Gastroesophageal sphincter (tissue), 4 donors: Measurements from ENCODE around the gene HERC4. TPM values are rescaled to one million over a fixed set of nuclear protein-coding genes. Genes with fewer than 3 reads are reported as not detected.

Experiments used
- ATAC-seq: fragments of 150-250 bp; one replicate; pipeline ENCODE4 v1.9.1; 2016; ENCODE audit warnings: mild to moderate bottlenecking, moderate library complexity
- H3K27ac ChIP-seq, 4 donors: fragments of 200-600 bp; sonication (generic) in 3 of 4; 1 replicate in 3 of 4; 2 replicates in 1 of 4; pipeline ENCODE4 v1.5.1; 2016 to 2019
- H3K27me3 ChIP-seq: fragments of 200-600 bp; sonication (generic); one replicate; pipeline ENCODE4 v1.5.1; 2019
- H3K36me3 ChIP-seq, 2 donors: fragments of 200-600 bp; sonication (generic); one replicate each; pipeline ENCODE4 v1.5.1; 2019; ENCODE audit warnings: control low read depth in 1 of 2
- H3K4me1 ChIP-seq, 3 donors: fragments of 200-600 bp; sonication (generic); 1 replicate in 2 of 3; 2 replicates in 1 of 3; pipeline ENCODE4 v1.5.1; 2016 to 2019; ENCODE audit warnings: control low read depth in 2 of 3
- H3K4me3 ChIP-seq, 2 donors: fragments of 200-600 bp; sonication (generic); one replicate each; pipeline ENCODE4 v1.5.1; 2019; ENCODE audit warnings: mild to moderate bottlenecking in 1 of 2, moderate library complexity in 1 of 2
- H3K9me3 ChIP-seq, 3 donors: fragments of 200-600 bp; sonication (generic); one replicate each; pipeline ENCODE4 v1.5.1; 2017 to 2019; ENCODE audit warnings: control low read depth in 2 of 3
- CTCF ChIP-seq, 4 experiments: fragments of 200-600 bp in 2 of 4; fragments of 450-650 bp in 2 of 4; sonication (generic) in 1 of 4; IDR thresholded peaks; one replicate each; pipeline ENCODE4 v1.5.1; 2017 to 2019; ENCODE audit warnings: antibody characterized with exemption in 4 of 4, mild to moderate bottlenecking in 2 of 4, moderate library complexity in 2 of 4
- EP300 ChIP-seq: sonication (generic); formaldehyde crosslinking; IDR thresholded peaks from one replicate; pipeline ENCODE4 v1.6.1; 2017; ENCODE audit warnings: antibody characterized with exemption, mild to moderate bottlenecking
- POLR2A ChIP-seq, 2 donors: fragments of 450-650 bp; IDR thresholded peaks; one replicate each; pipeline ENCODE4 v1.6.1; 2017; ENCODE audit warnings: antibody characterized with exemption in 2 of 2, mild to moderate bottlenecking in 2 of 2, moderate library complexity in 1 of 2
- POLR2AphosphoS5 ChIP-seq: sonication (generic); formaldehyde crosslinking; IDR thresholded peaks from one replicate; pipeline ENCODE4 v1.6.1; 2017; ENCODE audit warnings: antibody characterized with exemption
- WGBS, 2 donors: methylation state at CpG; one replicate each; pipeline ENCODE4 v1.1.5; 2018; ENCODE audit warnings: low coverage in 1 of 2; 5-methylcytosine and 5-hydroxymethylcytosine counted together
- total RNA-seq, 4 donors: library from RNA; depleted of rRNA; stranded (reverse); fragments of >200 nt; gene quantifications; one replicate each; pipeline ENCODE4 v1.1.0, GENCODE V29; 2016

Gene HERC4
- 10 to 100 TPM; 30.3 to 58.4 (median 43.0) TPM for total RNA-seq

- ATAC-seq, result peak; percentile 99
- TF ChIP-seq CTCF (IDR thresholded peaks at IDR 0.05) (peak in 1 of 4 experiments; percentile 8), POLR2A (IDR thresholded peaks at IDR 0.05) (peak; percentile 59 to 62), POLR2AphosphoS5 (peak; percentile 81), EP300 (no peak)
- H3K4me1 ChIP-seq, result peaks cover 7 to 45% (median 11%) of the 10 kb centered on the region in 3 donors
- H3K27me3 ChIP-seq, result no peaks in the 10 kb centered on the region
- peak within 1 kb of the TSS; percentile 89 to 99 for H3K4me3 ChIP-seq
- H3K36me3 ChIP-seq, result peaks cover 0 to 4% of the 10 kb centered on the region in 2 donors
- 0% methylated on average over 8 to 18 of the region's 64 CpGs for WGBS, 2 donors
- peak within 1 kb of the TSS; percentile 97 to 99 (median 98) for H3K27ac ChIP-seq
- H3K9me3 ChIP-seq, result no peaks in the 10 kb centered on the region
Observed at GRCh38 chr10:68074775-68075549, at the start of gene HERC4. Gene HERC4 (minus strand): TSS chr10:68075283. CDS start chr10:68073108, 2,175 bp downstream.

GRCh38 chr10:68124718-68125117, 49.6 kb upstream of the HERC4 start:
- Histone ChIP-seq H3K27me3 (no peaks in the 10 kb centered on the region), H3K4me1 (no peaks in the 10 kb centered on the region), H3K27ac (no peak overlapping the region), H3K36me3 (no peaks in the 10 kb centered on the region), H3K9me3 (no peaks in the 10 kb centered on the region), H3K4me3 (no peak overlapping the region)
- no peak for ATAC-seq
- no peak for TF ChIP-seq EP300
- no peak for TF ChIP-seq CTCF (IDR thresholded peaks at IDR 0.05)
- TF ChIP-seq POLR2AphosphoS5, result no peak
- no peak for TF ChIP-seq POLR2A (IDR thresholded peaks at IDR 0.05)
- WGBS, 2 donors, result 63 to 100% methylated on average over 1 to 2 of the region's 3 CpGs

- TF ChIP-seq POLR2AphosphoS5 (no peak), POLR2A (IDR thresholded peaks at IDR 0.05) (no peak), CTCF (IDR thresholded peaks at IDR 0.05) (no peak), EP300 (no peak)
- Histone ChIP-seq H3K4me1 (no peaks in the 10 kb centered on the region), H3K9me3 (no peaks in the 10 kb centered on the region), H3K27ac (no peak overlapping the region), H3K27me3 (no peaks in the 10 kb centered on the region), H3K4me3 (no peak overlapping the region), H3K36me3 (no peaks in the 10 kb centered on the region)
- 63 to 74% methylated on average over 5 to 8 of the region's 9 CpGs for WGBS, 2 donors
- peak; percentile 50 for ATAC-seq
Observed at GRCh38 chr10:68121852-68122251, 46.8 kb upstream of the HERC4 start.

GRCh38 chr10:68121020-68121743, 46.1 kb upstream of the HERC4 start:
- Histone ChIP-seq H3K9me3 (no peaks in the 10 kb centered on the region), H3K27me3 (no peaks in the 10 kb centered on the region), H3K36me3 (no peaks in the 10 kb centered on the region), H3K4me3 (no peak overlapping the region), H3K27ac (no peak overlapping the region), H3K4me1 (no peaks in the 10 kb centered on the region)
- ATAC-seq, result no peak
- WGBS, 2 donors, result 74 to 97% methylated on average over 7 to 15 of the region's 15 CpGs
- TF ChIP-seq CTCF (IDR thresholded peaks at IDR 0.05) (no peak), POLR2A (IDR thresholded peaks at IDR 0.05) (no peak), POLR2AphosphoS5 (no peak), EP300 (no peak)
